K562 (cell line): ENCODE measurements around the gene RCOR2. TPM values are rescaled to one million over a fixed set of nuclear protein-coding genes. Genes with fewer than 3 reads are reported as not detected.

Experiments used
- ATF7 ChIP-seq: fragments of 450-650 bp; IDR thresholded peaks from 2 replicates; pipeline ENCODE4 v1.7.1; 2014; ENCODE audit warnings: mild to moderate bottlenecking, moderate library complexity
- CEBPB ChIP-seq: fragments of 450-650 bp; IDR thresholded peaks from 2 replicates; pipeline ENCODE4 v1.6.1; 2016; ENCODE audit warnings: missing genetic modification characterization, missing compliant biosample characterization
- DACH1 ChIP-seq: fragments of 450-650 bp; IDR thresholded peaks from 2 replicates; pipeline ENCODE4 v1.6.1; 2018; ENCODE audit not compliant: partially characterized antibody
- DDX20 ChIP-seq: fragments of 450-650 bp; IDR thresholded peaks from 2 replicates; pipeline ENCODE4 v1.6.1; 2016; ENCODE audit warnings: missing genetic modification characterization, low read depth, mild to moderate bottlenecking, missing compliant biosample characterization, moderate library complexity
- GABPB1 ChIP-seq: sonication (generic); formaldehyde crosslinking; IDR thresholded peaks from 2 replicates; pipeline ENCODE4 v1.8.0; 2022; ENCODE audit warnings: mild to moderate bottlenecking, missing genetic modification reagents
- JUN ChIP-seq, 2 experiments: sonication (generic) in 1 of 2; formaldehyde crosslinking in 1 of 2; IDR thresholded peaks; 2 replicates each; pipeline versions ENCODE4 v1.6.1 to v1.8.0; 2012 to 2022; ENCODE audit warnings: borderline replicate concordance in 2 of 2, mild to moderate bottlenecking in 2 of 2, improper control_type of control experiment in 1 of 2, low read depth in 1 of 2, low read length in 1 of 2, missing genetic modification reagents in 1 of 2
- KAT7 ChIP-seq: sonication (generic); formaldehyde crosslinking; IDR thresholded peaks from 2 replicates; pipeline ENCODE4 v1.8.0; 2022; ENCODE audit warnings: missing genetic modification reagents, mild to moderate bottlenecking, borderline replicate concordance
- POLR2H ChIP-seq: IDR thresholded peaks from 2 replicates; pipeline ENCODE4 v1.6.1; 2016; ENCODE audit warnings: missing genetic modification characterization, low read depth, mild to moderate bottlenecking, control low read depth, missing compliant biosample characterization, moderate library complexity
- POU5F1 ChIP-seq: fragments of 150-350 bp; IDR thresholded peaks from 2 replicates; pipeline ENCODE4 v1.6.1; 2014; ENCODE audit warnings: borderline replicate concordance, low read length, low read depth, mild to moderate bottlenecking; ENCODE audit not compliant: partially characterized antibody
- SIN3A ChIP-seq, 2 experiments: fragments of 150-350 bp in 1 of 2; IDR thresholded peaks; 2 replicates each; pipeline ENCODE4 v1.6.1; 2011 to 2016; ENCODE audit warnings: borderline replicate concordance in 2 of 2, low read depth in 2 of 2, low read length in 2 of 2, mild to moderate bottlenecking in 2 of 2, moderate library complexity in 2 of 2; ENCODE audit not compliant: control insufficient read depth in 1 of 2
- SNIP1 ChIP-seq: fragments of 450-650 bp; IDR thresholded peaks from 2 replicates; pipeline ENCODE4 v1.7.1; 2017; ENCODE audit warnings: low read depth, mild to moderate bottlenecking
- SOX6 ChIP-seq: fragments of 450-650 bp; IDR thresholded peaks from 2 replicates; pipeline ENCODE4 v1.6.1; 2014; ENCODE audit warnings: mild to moderate bottlenecking
- TCF7 ChIP-seq: sonication (generic); IDR thresholded peaks from 2 replicates; pipeline ENCODE4 v1.6.1; 2016; ENCODE audit warnings: antibody characterized with exemption, borderline replicate concordance
- ZC3H4 ChIP-seq: sonication (generic); formaldehyde crosslinking; IDR thresholded peaks from 2 replicates; pipeline ENCODE4 v1.9.0; 2021; ENCODE audit warnings: missing genetic modification reagents, borderline replicate concordance
- ZNF274 ChIP-seq: IDR thresholded peaks from 2 replicates; pipeline ENCODE4 v1.6.1; 2011; ENCODE audit warnings: low read depth, mild to moderate bottlenecking, low read length, moderate library complexity, borderline replicate concordance
- ZNF551 ChIP-seq: fragments of 250-450 bp; sonication (Bioruptor Pico); IDR thresholded peaks from 2 replicates; pipeline ENCODE4 v1.5.0; 2021; ENCODE audit warnings: mild to moderate bottlenecking, moderate library complexity
- ZNF644 ChIP-seq: fragments of 200-800 bp; sonication (Bioruptor generic); IDR thresholded peaks from 2 replicates; pipeline ENCODE4 v1.6.1; 2016; ENCODE audit warnings: low read depth, missing genetic modification characterization, missing compliant biosample characterization
- ZNF766 ChIP-seq: fragments of 200-800 bp; sonication (Bioruptor generic); conservative IDR thresholded peaks from 2 replicates; pipeline ENCODE4 v1.6.1; 2016; ENCODE audit warnings: missing genetic modification characterization, missing compliant biosample characterization
- ZZZ3 ChIP-seq: fragments of 450-650 bp; IDR thresholded peaks from 2 replicates; pipeline ENCODE4 v1.6.1; 2016; ENCODE audit warnings: antibody characterized with exemption, mild to moderate bottlenecking, moderate library complexity
- polyA plus RNA-seq, 8 experiments: library from polyadenylated mRNA; depleted of rRNA in 4 of 8; stranded (reverse) in 5 of 8; unstranded in 3 of 8; fragments of >200 nt; fragmentation: Nextera tagmentation in 2 of 8; fragmentation: Illumina TruSeq in 1 of 8; extraction: Ambion mirVana in 2 of 8; extraction: Trizol in 1 of 8; gene quantifications; 2 replicates each; pipeline versions ENCODE4 v1.2.1 to v1.2.3, GENCODE V29; 2011 to 2014; ENCODE audit warnings: inconsistent platforms in 1 of 8, missing spikeins in 1 of 8
- total RNA-seq, 7 experiments: library from RNA; depleted of rRNA in 6 of 7; stranded (reverse); fragments of >200 nt in 6 of 7; fragmentation: Illumina TruSeq in 2 of 7; extraction: Trizol in 2 of 7; gene quantifications; 2 replicates each; pipeline versions ENCODE4 v1.2.1 to v1.2.3, GENCODE V29; 2011 to 2021; ENCODE audit warnings: low replicate concordance in 1 of 7
- TF ChIP-seq, protein P1 (sequence below): fragments of 150-350 bp; IDR thresholded peaks from 2 replicates; pipeline ENCODE4 v1.6.1; 2014; ENCODE audit warnings: low read depth, mild to moderate bottlenecking, low read length, borderline replicate concordance
- TF ChIP-seq, protein P2 (sequence below): IDR thresholded peaks from 2 replicates; pipeline ENCODE4 v1.6.1; 2011; ENCODE audit warnings: borderline replicate concordance, low read depth, mild to moderate bottlenecking, moderate library complexity, low read length; ENCODE audit not compliant: insufficient read depth, poor library complexity, severe bottlenecking

The RCOR2 gene
- total and polyA plus RNA-seq, 9 of the 15 experiments (the other 6 are each of a cell fraction or from before 2014, with no cell fraction given), result 0.04 to 6.5 (median 2.5) TPM; not detected in 1

DNA sequence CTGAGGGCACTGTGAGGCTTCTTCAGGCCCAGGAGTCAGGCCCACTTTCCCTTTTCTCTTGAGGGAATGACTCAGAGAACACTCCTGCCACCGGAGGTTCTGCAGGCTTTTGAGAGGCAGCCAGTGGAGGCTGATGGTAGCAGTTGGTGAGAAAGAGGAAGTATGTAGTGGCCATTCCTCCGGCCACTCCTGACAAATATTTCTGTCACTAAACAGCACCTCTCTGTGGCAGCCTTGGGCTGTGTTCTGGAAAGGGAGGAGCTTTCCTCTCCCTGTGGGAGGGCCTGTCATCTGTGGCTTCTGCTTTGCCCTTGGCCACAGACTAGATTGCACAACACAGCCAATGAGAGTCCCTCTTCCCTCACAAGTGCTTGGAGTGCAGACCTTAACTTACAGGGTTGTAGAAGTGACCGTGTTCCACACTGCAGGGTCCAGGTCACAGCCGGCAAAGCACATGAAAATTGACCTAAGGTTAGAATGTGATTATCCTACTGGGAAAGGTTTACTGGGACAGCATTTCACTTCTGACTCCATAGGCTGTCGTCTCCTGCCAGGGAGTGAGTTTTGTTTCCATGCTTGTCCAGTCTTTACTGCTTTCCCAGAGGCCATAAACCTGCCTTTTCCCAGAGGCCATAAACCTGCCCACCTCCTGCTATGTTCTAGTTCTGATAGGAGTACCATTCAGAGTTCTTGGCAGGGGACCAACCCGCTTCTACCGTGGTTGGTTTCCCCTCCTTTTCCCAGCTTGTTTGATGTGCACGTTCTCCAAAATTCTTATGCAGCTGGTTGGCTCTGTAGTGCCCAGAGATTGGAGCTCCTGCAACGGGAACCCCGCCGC is 44.8 kb downstream of the RCOR2 start (continued):
- TF ChIP-seq POU5F1, result no peak
- TF ChIP-seq TCF7, result no peak
- no peak for TF ChIP-seq DDX20 (tag)
- peak; percentile 60; the same call in 1 of the 2 replicates for TF ChIP-seq GABPB1 (CRISPR knock-in tag)
- TF ChIP-seq SIN3A (IDR thresholded peaks at IDR 0.05; ENCODE audit: borderline replicate concordance in 2 of 2, control insufficient read depth in 1 of 2, low read depth in 2 of 2, low read length in 2 of 2), result no peak
- no peak for TF ChIP-seq SNIP1
- peak; percentile 31 for TF ChIP-seq DACH1
- TF ChIP-seq ZNF274, result no peak
- TF ChIP-seq ZC3H4, result no peak
- no peak for TF ChIP-seq ZNF551
- TF ChIP-seq CEBPB (tag), result peak; percentile 100
- TF ChIP-seq, protein P1, sequence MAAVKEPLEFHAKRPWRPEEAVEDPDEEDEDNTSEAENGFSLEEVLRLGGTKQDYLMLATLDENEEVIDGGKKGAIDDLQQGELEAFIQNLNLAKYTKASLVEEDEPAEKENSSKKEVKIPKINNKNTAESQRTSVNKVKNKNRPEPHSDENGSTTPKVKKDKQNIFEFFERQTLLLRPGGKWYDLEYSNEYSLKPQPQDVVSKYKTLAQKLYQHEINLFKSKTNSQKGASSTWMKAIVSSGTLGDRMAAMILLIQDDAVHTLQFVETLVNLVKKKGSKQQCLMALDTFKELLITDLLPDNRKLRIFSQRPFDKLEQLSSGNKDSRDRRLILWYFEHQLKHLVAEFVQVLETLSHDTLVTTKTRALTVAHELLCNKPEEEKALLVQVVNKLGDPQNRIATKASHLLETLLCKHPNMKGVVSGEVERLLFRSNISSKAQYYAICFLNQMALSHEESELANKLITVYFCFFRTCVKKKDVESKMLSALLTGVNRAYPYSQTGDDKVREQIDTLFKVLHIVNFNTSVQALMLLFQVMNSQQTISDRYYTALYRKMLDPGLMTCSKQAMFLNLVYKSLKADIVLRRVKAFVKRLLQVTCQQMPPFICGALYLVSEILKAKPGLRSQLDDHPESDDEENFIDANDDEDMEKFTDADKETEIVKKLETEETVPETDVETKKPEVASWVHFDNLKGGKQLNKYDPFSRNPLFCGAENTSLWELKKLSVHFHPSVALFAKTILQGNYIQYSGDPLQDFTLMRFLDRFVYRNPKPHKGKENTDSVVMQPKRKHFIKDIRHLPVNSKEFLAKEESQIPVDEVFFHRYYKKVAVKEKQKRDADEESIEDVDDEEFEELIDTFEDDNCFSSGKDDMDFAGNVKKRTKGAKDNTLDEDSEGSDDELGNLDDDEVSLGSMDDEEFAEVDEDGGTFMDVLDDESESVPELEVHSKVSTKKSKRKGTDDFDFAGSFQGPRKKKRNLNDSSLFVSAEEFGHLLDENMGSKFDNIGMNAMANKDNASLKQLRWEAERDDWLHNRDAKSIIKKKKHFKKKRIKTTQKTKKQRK, result no peak
- no peak for TF ChIP-seq ZNF766 (CRISPR knock-in tag)
- TF ChIP-seq, protein P2, sequence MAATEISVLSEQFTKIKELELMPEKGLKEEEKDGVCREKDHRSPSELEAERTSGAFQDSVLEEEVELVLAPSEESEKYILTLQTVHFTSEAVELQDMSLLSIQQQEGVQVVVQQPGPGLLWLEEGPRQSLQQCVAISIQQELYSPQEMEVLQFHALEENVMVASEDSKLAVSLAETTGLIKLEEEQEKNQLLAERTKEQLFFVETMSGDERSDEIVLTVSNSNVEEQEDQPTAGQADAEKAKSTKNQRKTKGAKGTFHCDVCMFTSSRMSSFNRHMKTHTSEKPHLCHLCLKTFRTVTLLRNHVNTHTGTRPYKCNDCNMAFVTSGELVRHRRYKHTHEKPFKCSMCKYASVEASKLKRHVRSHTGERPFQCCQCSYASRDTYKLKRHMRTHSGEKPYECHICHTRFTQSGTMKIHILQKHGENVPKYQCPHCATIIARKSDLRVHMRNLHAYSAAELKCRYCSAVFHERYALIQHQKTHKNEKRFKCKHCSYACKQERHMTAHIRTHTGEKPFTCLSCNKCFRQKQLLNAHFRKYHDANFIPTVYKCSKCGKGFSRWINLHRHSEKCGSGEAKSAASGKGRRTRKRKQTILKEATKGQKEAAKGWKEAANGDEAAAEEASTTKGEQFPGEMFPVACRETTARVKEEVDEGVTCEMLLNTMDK, result peak; percentile 4
- peak; percentile 72 for TF ChIP-seq JUN (IDR thresholded peaks at IDR 0.05; ENCODE audit: borderline replicate concordance, low read depth, low read length)
- no peak for TF ChIP-seq JUN (CRISPR knock-in tag; IDR thresholded peaks at IDR 0.05; ENCODE audit: borderline replicate concordance)
- TF ChIP-seq KAT7 (CRISPR knock-in tag), result peak; percentile 52; the same call in 1 of the 2 replicates
- TF ChIP-seq ZZZ3, result no peak
- TF ChIP-seq SOX6, result peak; percentile 78
- TF ChIP-seq ZNF644, result no peak
- peak; percentile 89 for TF ChIP-seq ATF7
- no peak for TF ChIP-seq POLR2H
